ENCODE results near the gene FKTN.

FKTN gene

DNA sequence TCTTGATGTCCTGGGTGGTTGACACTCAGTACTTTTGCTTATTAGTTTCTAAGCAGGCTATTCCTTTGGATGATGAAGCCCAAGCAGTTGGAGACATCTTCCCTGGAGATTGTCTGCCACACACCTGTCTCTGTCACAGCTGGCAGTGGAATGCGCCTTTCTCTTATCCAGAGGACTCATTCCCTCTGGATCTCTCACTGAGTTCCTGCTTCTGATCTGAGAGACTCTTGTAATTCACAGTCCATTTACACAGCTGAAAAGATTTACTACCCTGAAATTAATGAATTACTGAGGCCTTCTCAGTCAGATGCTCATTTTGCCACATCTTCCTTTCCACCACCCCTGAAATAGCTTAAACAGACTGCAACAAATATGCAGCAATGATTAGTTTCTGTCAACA is 120.2 kb downstream of the FKTN start:
- no peak for DNase-seq (ENCODE audit: low spot score)

DNA sequence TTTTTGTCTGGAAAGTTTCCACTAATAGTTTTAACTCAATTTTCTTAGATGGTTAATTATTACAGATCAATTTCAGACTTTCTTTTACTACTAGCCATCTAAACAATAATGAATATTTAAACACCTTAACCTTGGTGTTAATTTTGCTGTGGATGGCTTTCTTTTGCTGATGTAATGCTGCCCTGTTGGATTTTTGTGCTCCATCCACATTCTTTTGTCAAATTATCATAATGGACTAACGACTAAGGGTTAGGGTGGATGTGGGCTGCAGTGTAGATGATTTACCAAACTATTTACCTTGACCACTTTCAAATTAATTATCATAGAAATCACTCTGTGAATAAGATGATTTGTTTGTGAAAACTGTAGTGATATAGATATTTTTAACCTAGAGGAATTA is 120.8 kb downstream of the FKTN start:
- DNase-seq (ENCODE audit: low spot score) = no peak

GRCh38 chr9:105679257-105680022 is 121.5 kb downstream of the FKTN start:
- no peak for DNase-seq (ENCODE audit: low spot score)

GRCh38 chr9:105681313-105681712 is 123.4 kb downstream of the FKTN start:
- DNase-seq (ENCODE audit: low spot score) = no peak

- no peak for DNase-seq (ENCODE audit: low spot score)
These were observed 123.8 kb downstream of the FKTN start for GRCh38 chr9:105681724-105682123.

DNA sequence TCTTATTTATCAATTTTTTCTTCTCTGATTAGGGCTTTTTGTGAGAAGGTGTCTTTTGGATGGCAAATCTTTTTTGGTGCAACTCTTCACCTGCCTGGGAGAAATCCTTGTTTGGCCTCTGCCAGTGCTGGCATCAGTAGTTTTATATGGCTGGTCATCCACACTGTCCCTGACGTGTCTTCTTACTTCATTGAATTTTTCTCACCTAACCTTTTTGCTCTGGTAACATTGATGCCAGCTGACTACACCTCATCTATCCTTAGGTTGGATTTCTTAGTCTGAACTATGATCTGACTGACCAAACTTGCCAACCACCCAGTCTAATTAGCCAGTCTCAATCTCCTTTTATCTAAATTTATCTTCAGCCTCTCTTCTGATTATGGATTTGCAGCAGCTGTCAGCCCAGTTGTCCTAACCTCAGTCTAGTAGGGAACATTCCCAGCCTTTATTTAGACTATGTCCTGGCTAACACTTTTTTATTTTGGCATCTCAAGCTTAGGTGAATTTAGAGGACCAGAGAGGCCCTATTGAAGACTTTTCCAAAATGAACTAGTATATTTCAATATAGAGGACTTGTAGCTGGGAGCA is 125.9 kb downstream of the FKTN start:
- DNase-seq (ENCODE audit: low spot score) = no peak

GRCh38 chr9:105686936-105687335 is 129.0 kb downstream of the FKTN start:
- no peak for DNase-seq (ENCODE audit: low spot score)

Data from COLO829 (cell line).